Kidney (tissue), 14 donors: ENCODE measurements around the gene LMX1B. TPM values are rescaled to one million over a fixed set of nuclear protein-coding genes. Genes with fewer than 3 reads are reported as not detected.

Source experiments
- DNase-seq, 5 donors: peaks; one replicate each; pipeline ENCODE4 v3.0.0-alpha.2; 2013 to 2020
- FAIRE-seq: peaks from 2 replicates; lab custom pipeline; 2012; peaks lifted over from hg19 to GRCh38; lab: Jason Lieb, UNC
- H3K27ac ChIP-seq, 2 donors: one replicate each; pipeline ENCODE4 v1.7.0; 2013; ENCODE audit warnings: low read depth in 2 of 2, low read length in 2 of 2, inconsistent platforms in 1 of 2
- H3K27me3 ChIP-seq: one replicate; pipeline ENCODE4 v1.7.1; 2013; ENCODE audit warnings: low read length, inconsistent platforms; ENCODE audit not compliant: control insufficient read depth, insufficient read depth
- H3K36me3 ChIP-seq, 3 donors: one replicate each; pipeline versions ENCODE4 v1.7.0 to v1.7.1; 2013; ENCODE audit warnings: low read length in 3 of 3, control low read depth in 1 of 3, inconsistent platforms in 1 of 3; ENCODE audit not compliant: insufficient read depth in 3 of 3, control insufficient read depth in 2 of 3
- H3K4me1 ChIP-seq, 3 donors: one replicate each; pipeline versions ENCODE4 v1.7.0 to v1.7.1; 2013; ENCODE audit warnings: low read length in 3 of 3, inconsistent platforms in 1 of 3, low read depth in 1 of 3; ENCODE audit not compliant: control insufficient read depth in 2 of 3, insufficient read depth in 2 of 3
- H3K4me3 ChIP-seq, 3 donors: one replicate each; pipeline versions ENCODE4 v1.7.0 to v1.8.1; 2013; ENCODE audit warnings: low read length in 3 of 3, control low read depth in 1 of 3, inconsistent platforms in 1 of 3
- H3K9ac ChIP-seq, 3 donors: one replicate each; pipeline versions ENCODE4 v1.7.0 to v1.7.1; 2013; ENCODE audit warnings: low read length in 3 of 3, control low read depth in 1 of 3, inconsistent platforms in 1 of 3
- H3K9me3 ChIP-seq, 3 donors: one replicate each; pipeline versions ENCODE4 v1.7.0 to v1.7.1; 2013; ENCODE audit warnings: low read length in 3 of 3, control low read depth in 1 of 3, inconsistent platforms in 1 of 3; ENCODE audit not compliant: control insufficient read depth in 2 of 3, insufficient read depth in 1 of 3
- intact Hi-C: fragments of 100-400 bp; cut with DNase I; formaldehyde crosslinking; loops from one replicate; pipeline ENCODE4 v1.11.1; 2022
- polyA plus RNA-seq: library from polyadenylated mRNA; stranded (reverse); fragments of 350-450 nt; fragmentation: Illumina TruSeq; extraction: RNeasy Lipid Tissue Mini Kit (QIAGEN cat#74804); gene quantifications from one replicate; pipeline ENCODE4 v1.2.3, GENCODE V29; 2014; ENCODE audit warnings: low read depth, low replicate concordance; ENCODE audit not compliant: insufficient read depth
- total RNA-seq: library from RNA; stranded (reverse); fragmentation: NEBNext Ultra II Directional; extraction: Animal tissue kit (Norgen Biotek cat#: 25700); gene quantifications from one replicate; pipeline ENCODE4 v1.2.1, GENCODE V29; 2021
- TF ChIP-seq, protein P1 (sequence below): IDR thresholded peaks from 3 replicates; pipeline ENCODE4 v1.5.1; 2012; ENCODE audit warnings: mild to moderate bottlenecking, moderate library complexity, borderline replicate concordance; ENCODE audit not compliant: insufficient read depth; ENCODE audit errors: extremely low read depth
- donor health status: control.
- donor health status: control.
- donor health status: control.
- donor health status: control.
- donor health status: control.
- donor health status: DM: yes; HTN: yes; CAD: no.
- donor health status: Normal renal cell carcinoma (clear cell type).

The LMX1B gene
- total and polyA plus RNA-seq, 2 donors from 2014 or later, result 0.57 to 2.6 TPM

DNA sequence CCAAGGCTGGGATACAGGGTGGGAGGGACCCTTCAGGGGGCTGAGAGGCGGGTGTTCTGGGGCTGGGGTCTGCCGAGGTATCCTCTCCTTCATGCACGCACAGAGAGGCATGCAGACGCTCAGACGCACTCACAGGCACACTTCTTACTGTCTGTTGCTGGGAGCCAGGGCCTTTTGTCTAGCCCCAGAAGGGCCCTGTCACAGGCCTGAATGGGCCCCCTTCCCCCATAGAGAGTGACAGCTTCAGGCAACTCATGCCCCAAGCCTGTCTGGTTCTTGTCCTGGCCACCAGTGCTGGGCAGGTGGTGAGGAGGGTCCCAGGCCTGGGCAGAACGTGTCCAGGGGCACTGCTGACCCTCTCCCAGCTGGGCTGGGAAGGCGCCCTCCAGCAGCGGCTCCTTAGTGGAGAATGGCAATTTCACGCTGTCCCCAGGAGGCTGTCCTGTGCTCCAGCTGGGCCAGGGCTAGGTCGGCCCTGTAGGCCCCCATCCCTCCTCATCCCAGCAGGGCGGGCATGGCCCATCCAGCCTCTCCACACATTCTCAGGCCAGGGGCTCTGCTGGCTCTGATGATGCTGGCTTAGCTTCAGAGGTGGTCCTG lies 45.3 kb downstream of the LMX1B start:
- intact Hi-C loops, result no loop called here
- no peaks in the 10 kb centered on the region for H3K27me3 ChIP-seq
- FAIRE-seq (no peak), DNase-seq (no peak)
- no peaks in the 10 kb centered on the region for H3K4me1 ChIP-seq
- no peaks in the 10 kb centered on the region for H3K36me3 ChIP-seq
- TF ChIP-seq, protein P1, sequence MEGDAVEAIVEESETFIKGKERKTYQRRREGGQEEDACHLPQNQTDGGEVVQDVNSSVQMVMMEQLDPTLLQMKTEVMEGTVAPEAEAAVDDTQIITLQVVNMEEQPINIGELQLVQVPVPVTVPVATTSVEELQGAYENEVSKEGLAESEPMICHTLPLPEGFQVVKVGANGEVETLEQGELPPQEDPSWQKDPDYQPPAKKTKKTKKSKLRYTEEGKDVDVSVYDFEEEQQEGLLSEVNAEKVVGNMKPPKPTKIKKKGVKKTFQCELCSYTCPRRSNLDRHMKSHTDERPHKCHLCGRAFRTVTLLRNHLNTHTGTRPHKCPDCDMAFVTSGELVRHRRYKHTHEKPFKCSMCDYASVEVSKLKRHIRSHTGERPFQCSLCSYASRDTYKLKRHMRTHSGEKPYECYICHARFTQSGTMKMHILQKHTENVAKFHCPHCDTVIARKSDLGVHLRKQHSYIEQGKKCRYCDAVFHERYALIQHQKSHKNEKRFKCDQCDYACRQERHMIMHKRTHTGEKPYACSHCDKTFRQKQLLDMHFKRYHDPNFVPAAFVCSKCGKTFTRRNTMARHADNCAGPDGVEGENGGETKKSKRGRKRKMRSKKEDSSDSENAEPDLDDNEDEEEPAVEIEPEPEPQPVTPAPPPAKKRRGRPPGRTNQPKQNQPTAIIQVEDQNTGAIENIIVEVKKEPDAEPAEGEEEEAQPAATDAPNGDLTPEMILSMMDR, result no peak
- H3K27ac ChIP-seq, result no peak overlapping the region
- H3K4me3 ChIP-seq, result no peak overlapping the region
- no peaks in the 10 kb centered on the region for H3K9me3 ChIP-seq
- no peak overlapping the region for H3K9ac ChIP-seq

DNA sequence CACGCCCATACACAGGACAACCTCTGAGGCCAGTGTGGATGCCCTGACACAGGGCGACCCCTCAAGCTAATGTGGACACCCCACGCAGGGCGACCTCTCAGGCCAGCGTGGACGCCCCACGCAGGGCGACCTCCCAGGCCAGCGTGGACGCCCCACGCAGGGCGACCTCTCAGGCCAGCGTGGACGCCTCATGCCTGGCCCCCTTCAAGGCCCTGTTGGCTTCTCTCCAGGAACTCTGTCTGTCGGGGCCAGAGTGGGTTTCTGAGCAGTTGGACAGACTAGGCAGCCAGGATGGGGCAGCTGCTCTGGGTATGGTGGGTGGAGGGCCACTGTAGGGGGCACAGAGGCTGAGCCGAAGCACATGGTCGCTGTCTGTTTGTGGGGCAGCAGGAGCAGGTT lies 47.4 kb downstream of the LMX1B start:
- Histone ChIP-seq H3K27ac (no peak overlapping the region), H3K27me3 (no peaks in the 10 kb centered on the region), H3K4me1 (peaks cover 0 to 2% (median 0%) of the 10 kb centered on the region in 3 donors), H3K4me3 (no peak overlapping the region), H3K9me3 (no peaks in the 10 kb centered on the region), H3K36me3 (no peaks in the 10 kb centered on the region), H3K9ac (no peak overlapping the region)
- TF ChIP-seq, protein P1, result no peak
- intact Hi-C loops, result no loop called here
- DNase-seq (no peak), FAIRE-seq (no peak)

DNA sequence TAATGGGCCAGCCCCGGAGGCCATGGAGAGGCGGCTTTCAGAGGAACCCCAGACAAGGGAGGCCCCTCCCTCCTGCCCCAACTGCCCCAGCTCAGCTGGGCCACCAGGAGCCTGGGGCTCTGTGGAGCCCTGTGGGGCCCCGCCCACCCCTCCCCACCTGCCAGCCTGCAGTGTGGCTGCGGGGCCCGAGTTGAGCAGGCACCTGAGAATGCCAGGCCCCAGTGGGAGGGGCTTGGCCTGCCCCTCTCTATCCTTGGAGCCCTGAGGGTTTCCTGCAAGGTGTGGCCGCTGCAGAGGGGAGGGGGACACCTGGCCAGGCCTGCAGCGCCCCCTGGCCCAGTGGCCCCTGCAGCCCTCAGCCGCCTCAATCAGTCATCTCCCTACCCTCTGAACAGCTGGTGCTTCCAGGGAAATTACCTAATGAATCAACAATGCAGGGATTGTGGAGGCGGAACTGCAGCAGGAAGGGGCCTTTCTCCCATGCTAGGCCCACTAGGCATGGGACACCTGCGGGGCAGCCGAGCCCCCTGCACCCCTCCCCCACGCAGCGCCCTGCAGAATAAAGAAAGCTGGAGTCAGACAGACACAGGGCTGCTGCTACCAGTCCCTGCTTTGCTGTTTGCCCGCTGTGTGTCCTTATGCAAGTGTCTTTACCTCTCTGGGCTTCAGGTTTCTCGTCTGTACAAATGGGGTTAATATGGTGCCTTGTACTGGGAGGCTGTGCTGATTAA lies 48.0 kb downstream of the LMX1B start:
- Histone ChIP-seq H3K4me1 (peaks cover 0 to 2% (median 0%) of the 10 kb centered on the region in 3 donors), H3K27ac (no peak overlapping the region), H3K27me3 (no peaks in the 10 kb centered on the region), H3K4me3 (no peak overlapping the region), H3K9me3 (no peaks in the 10 kb centered on the region), H3K9ac (no peak overlapping the region), H3K36me3 (no peaks in the 10 kb centered on the region)
- intact Hi-C loops, result no loop called here
- TF ChIP-seq, protein P1, result no peak
- FAIRE-seq (no peak), DNase-seq (peak in 4 of 5 donors; percentile 81 to 92 (median 90))
